Progenitor cell of endocrine pancreas (in vitro differentiated cells): ENCODE measurements around the gene GINS2. TPM values are rescaled to one million over a fixed set of nuclear protein-coding genes. Genes with fewer than 3 reads are reported as not detected.

ENCODE experiments used
- DNase-seq: peaks from one replicate; pipeline ENCODE4 v3.0.0; 2021; ENCODE audit warnings: low spot score; ENCODE audit not compliant: unreplicated experiment
- H3K27ac Mint-ChIP-seq: 2 replicates; pipeline ENCODE4 v1.8.0; 2021; ENCODE audit warnings: mild to moderate bottlenecking, moderate library complexity, mixed read lengths
- H3K27me3 Mint-ChIP-seq: 2 replicates; pipeline ENCODE4 v1.8.0; 2021; ENCODE audit warnings: mixed read lengths
- H3K36me3 Mint-ChIP-seq: 2 replicates; pipeline ENCODE4 v1.8.0; 2022; ENCODE audit warnings: mixed read lengths; ENCODE audit not compliant: insufficient read depth
- H3K4me1 Mint-ChIP-seq: 2 replicates; pipeline ENCODE4 v1.8.0; 2021; ENCODE audit warnings: low read depth, mixed read lengths
- H3K4me3 Mint-ChIP-seq: 2 replicates; pipeline ENCODE4 v1.8.0; 2021; ENCODE audit warnings: low read depth, mild to moderate bottlenecking, moderate library complexity, mixed read lengths
- H3K9me3 Mint-ChIP-seq: 2 replicates; pipeline ENCODE4 v1.8.0; 2021; ENCODE audit warnings: low read depth, mixed read lengths
- CTCF ChIP-seq: fragments of 200-600 bp; sonication (generic); IDR thresholded peaks from one replicate; pipeline ENCODE4 v1.5.0; 2021; ENCODE audit warnings: antibody characterized with exemption, mild to moderate bottlenecking; ENCODE audit not compliant: unreplicated experiment
- long read RNA-seq: library from polyadenylated mRNA; unstranded; transcript quantifications from one replicate; pipeline ENCODE4 v2.0.0, GENCODE V29; 2020
- total RNA-seq: library from RNA; stranded (reverse); gene quantifications from 2 replicates; pipeline ENCODE4 v1.2.1, GENCODE V29; 2021

The GINS2 gene
- total RNA-seq, result 20.9 and 22.3 TPM in 2 replicates
- long read RNA-seq, transcript GINS2-201 (5 exons, 2,673 nt), result major isoform, 62 of 67 reads
- long read RNA-seq, partial matches to known transcripts, result 3 of 67 reads
- long read RNA-seq, other reads (novel, unspliced or antisense), result 2 of 67 reads

DNA sequence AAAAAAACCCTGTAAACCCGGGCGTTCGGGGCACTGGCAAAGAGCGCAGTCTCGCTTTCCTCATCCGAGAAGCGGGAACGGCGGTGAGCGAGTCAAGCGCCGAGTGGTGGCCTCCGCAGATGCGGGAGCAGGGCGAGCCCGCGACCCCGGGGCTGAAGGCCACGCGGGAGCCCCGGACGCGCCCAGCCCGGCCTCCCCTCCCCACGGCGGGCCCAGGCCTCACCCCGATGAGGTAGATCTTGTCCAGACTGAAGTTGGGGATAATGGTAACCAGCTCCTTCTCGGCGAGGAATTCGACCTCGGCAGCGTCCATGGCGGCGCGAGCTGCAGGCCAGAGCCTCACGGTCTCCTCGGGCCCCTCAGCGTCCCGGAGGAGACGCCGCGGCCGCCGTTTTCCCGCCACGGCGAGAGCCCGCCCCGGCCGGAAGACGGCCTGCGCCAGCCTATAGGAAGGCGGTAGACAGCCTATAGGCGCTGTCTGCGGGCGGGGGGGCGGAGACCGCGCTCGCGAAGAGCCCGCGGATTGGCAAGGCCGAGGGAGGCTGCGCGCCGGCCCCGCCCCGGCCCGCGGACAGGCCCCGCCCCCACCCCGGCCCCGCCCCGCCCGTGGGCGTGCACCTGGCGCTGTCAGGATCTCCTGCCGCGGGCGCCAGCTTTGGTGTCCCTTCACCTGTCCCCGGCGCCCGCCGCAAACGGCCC lies at the start of gene GINS2:
GINS2 (minus strand) TSS at position 369 of the 699 bp plus-strand sequence; CDS start at position 313, 56 bp downstream.
- H3K27ac Mint-ChIP-seq, result peak within 1 kb of the TSS; percentile 62
- peaks cover 2% of the 10 kb centered on the region for H3K36me3 Mint-ChIP-seq
- DNase-seq, result peak; percentile 83
- H3K9me3 Mint-ChIP-seq, result no peaks in the 10 kb centered on the region
- peak within 1 kb of the TSS; percentile 72 for H3K4me3 Mint-ChIP-seq
- no peaks in the 10 kb centered on the region for H3K27me3 Mint-ChIP-seq
- peaks cover 15% of the 10 kb centered on the region for H3K4me1 Mint-ChIP-seq
- TF ChIP-seq CTCF, result no peak

GRCh38 chr16:85736921-85737320 lies 48.2 kb upstream of the GINS2 start:
- no peak for TF ChIP-seq CTCF
- Mint-ChIP-seq H3K4me1 (no peaks in the 10 kb centered on the region), H3K4me3 (no peak overlapping the region), H3K36me3 (no peaks in the 10 kb centered on the region), H3K9me3 (no peaks in the 10 kb centered on the region), H3K27ac (no peak overlapping the region), H3K27me3 (peaks cover 27% of the 10 kb centered on the region)
- no peak for DNase-seq

DNA sequence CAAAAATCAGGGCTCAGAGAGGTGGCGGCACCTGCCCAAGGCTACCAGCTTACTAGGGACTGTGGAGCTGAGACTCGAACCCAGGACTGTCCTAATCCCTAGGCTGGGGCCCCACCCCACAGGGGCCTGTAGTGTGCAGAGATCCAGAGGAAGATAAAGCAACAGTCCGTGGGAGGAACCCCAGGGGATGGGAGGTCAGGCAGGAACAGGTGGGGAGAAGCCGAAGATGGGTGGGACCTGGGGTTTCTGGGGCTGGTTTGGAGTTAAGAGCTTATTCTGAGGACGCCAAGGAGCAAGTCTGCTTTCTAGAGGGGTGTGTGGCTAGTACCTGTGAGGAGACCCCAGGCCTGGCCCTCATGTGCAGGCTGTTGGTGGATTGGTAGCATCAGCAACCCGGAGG lies 47.2 kb upstream of the GINS2 start:
- Mint-ChIP-seq H3K9me3 (no peaks in the 10 kb centered on the region), H3K27me3 (peaks cover 23% of the 10 kb centered on the region), H3K27ac (no peak overlapping the region), H3K36me3 (no peaks in the 10 kb centered on the region), H3K4me1 (no peaks in the 10 kb centered on the region), H3K4me3 (no peak overlapping the region)
- TF ChIP-seq CTCF, result no peak
- no peak for DNase-seq

GRCh38 chr16:85735225-85735635 lies 46.5 kb upstream of the GINS2 start:
- no peaks in the 10 kb centered on the region for H3K36me3 Mint-ChIP-seq
- no peaks in the 10 kb centered on the region for H3K9me3 Mint-ChIP-seq
- H3K27ac Mint-ChIP-seq, result no peak overlapping the region
- TF ChIP-seq CTCF, result no peak
- DNase-seq, result no peak
- peaks cover 20% of the 10 kb centered on the region for H3K27me3 Mint-ChIP-seq
- H3K4me1 Mint-ChIP-seq, result no peaks in the 10 kb centered on the region
- H3K4me3 Mint-ChIP-seq, result no peak overlapping the region

GRCh38 chr16:85734311-85735017 lies 45.7 kb upstream of the GINS2 start:
- Mint-ChIP-seq H3K9me3 (no peaks in the 10 kb centered on the region), H3K4me3 (no peak overlapping the region), H3K27me3 (peaks cover 22% of the 10 kb centered on the region), H3K36me3 (no peaks in the 10 kb centered on the region), H3K4me1 (no peaks in the 10 kb centered on the region), H3K27ac (no peak overlapping the region)
- no peak for DNase-seq
- TF ChIP-seq CTCF, result no peak
